K562 (cell line): ENCODE data around the gene IL4I1. TPM values are rescaled to one million over a fixed set of nuclear protein-coding genes. Genes with fewer than 3 reads are reported as not detected.

Experiments used
- CBFB ChIP-seq: sonication (generic); formaldehyde crosslinking; IDR thresholded peaks from 2 replicates; pipeline ENCODE4 v1.4.0; 2020; ENCODE audit warnings: mild to moderate bottlenecking, missing genetic modification reagents
- CBX5 ChIP-seq: IDR thresholded peaks from 2 replicates; pipeline ENCODE4 v1.6.1; 2014; ENCODE audit warnings: low read depth, borderline replicate concordance
- CEBPZ ChIP-seq: fragments of 150-350 bp; IDR thresholded peaks from 2 replicates; pipeline ENCODE4 v1.6.1; 2014; ENCODE audit warnings: low read depth, mild to moderate bottlenecking, low read length, borderline replicate concordance
- E4F1 ChIP-seq: fragments of 250-450 bp; sonication (Bioruptor Pico); IDR thresholded peaks from 2 replicates; pipeline ENCODE4 v1.5.0; 2021; ENCODE audit warnings: mild to moderate bottlenecking, borderline replicate concordance
- FOXM1 ChIP-seq, 2 experiments: fragments of 450-650 bp in 1 of 2; sonication (generic) in 1 of 2; formaldehyde crosslinking in 1 of 2; IDR thresholded peaks; 2 replicates each; pipeline versions ENCODE4 v1.6.1 to v1.9.0; 2017 to 2022; ENCODE audit warnings: low read depth in 2 of 2, mild to moderate bottlenecking in 2 of 2, missing genetic modification reagents in 1 of 2, moderate library complexity in 1 of 2
- KHSRP ChIP-seq: fragments of 450-650 bp; IDR thresholded peaks from 2 replicates; pipeline ENCODE4 v1.6.1; 2017
- KLF10 ChIP-seq: fragments of 250-450 bp; sonication (Bioruptor Pico); IDR thresholded peaks from 2 replicates; pipeline ENCODE4 v1.6.1; 2021; ENCODE audit warnings: matching md5 sums
- MLX ChIP-seq, 2 experiments: fragments of 450-650 bp in 1 of 2; sonication (generic) in 1 of 2; formaldehyde crosslinking; conservative IDR thresholded peaks; 2 replicates each; pipeline versions ENCODE4 v1.4.0 to v1.8.1; 2020 to 2022; ENCODE audit warnings: mild to moderate bottlenecking in 1 of 2, missing genetic modification reagents in 1 of 2
- MNT ChIP-seq, 2 experiments: fragments of 450-650 bp; conservative IDR thresholded peaks; 2 replicates each; pipeline ENCODE4 v1.6.1; 2017; ENCODE audit warnings: mild to moderate bottlenecking in 2 of 2, moderate library complexity in 2 of 2
- NFRKB ChIP-seq: fragments of 450-650 bp; IDR thresholded peaks from 2 replicates; pipeline ENCODE4 v1.6.1; 2016; ENCODE audit warnings: low read depth
- NRF1 ChIP-seq, 2 experiments: fragments of 450-650 bp; IDR thresholded peaks in 1 of 2; conservative IDR thresholded peaks in 1 of 2; 2 replicates each; pipeline ENCODE4 v1.6.1; 2014; ENCODE audit warnings: mild to moderate bottlenecking in 2 of 2
- YY1 ChIP-seq, 3 experiments: IDR thresholded peaks; 2 replicates each; pipeline ENCODE4 v1.6.1; 2011; ENCODE audit warnings: low read length in 2 of 3, mild to moderate bottlenecking in 2 of 3, moderate library complexity in 2 of 3, borderline replicate concordance in 1 of 3, control low read depth in 1 of 3, low read depth in 1 of 3; ENCODE audit not compliant: insufficient read depth in 3 of 3, insufficient replicate concordance in 2 of 3, control insufficient read depth in 1 of 3, insufficient read length in 1 of 3; ENCODE audit errors: extremely low read depth in 1 of 3
- ZNF354B ChIP-seq: fragments of 250-450 bp; sonication (Bioruptor Pico); IDR thresholded peaks from 2 replicates; pipeline ENCODE4 v1.4.0; 2020
- ZNF431 ChIP-seq: sonication (generic); formaldehyde crosslinking; IDR thresholded peaks from 2 replicates; pipeline ENCODE4 v1.8.0; 2022; ENCODE audit warnings: mild to moderate bottlenecking, missing genetic modification reagents
- ZNF584 ChIP-seq: fragments of 200-800 bp; sonication (Bioruptor generic); IDR thresholded peaks from 2 replicates; pipeline ENCODE4 v1.6.1; 2016; ENCODE audit warnings: low read depth, mild to moderate bottlenecking, missing genetic modification characterization, missing compliant biosample characterization
- ZSCAN32 ChIP-seq: fragments of 450-650 bp; formaldehyde crosslinking; IDR thresholded peaks from 2 replicates; pipeline ENCODE4 v1.4.0; 2020; ENCODE audit warnings: mild to moderate bottlenecking, moderate library complexity
- polyA plus RNA-seq, 8 experiments: library from polyadenylated mRNA; depleted of rRNA in 4 of 8; stranded (reverse) in 5 of 8; unstranded in 3 of 8; fragments of >200 nt; fragmentation: Nextera tagmentation in 2 of 8; fragmentation: Illumina TruSeq in 1 of 8; extraction: Ambion mirVana in 2 of 8; extraction: Trizol in 1 of 8; gene quantifications; 2 replicates each; pipeline versions ENCODE4 v1.2.1 to v1.2.3, GENCODE V29; 2011 to 2014; ENCODE audit warnings: inconsistent platforms in 1 of 8, missing spikeins in 1 of 8
- total RNA-seq, 7 experiments: library from RNA; depleted of rRNA in 6 of 7; stranded (reverse); fragments of >200 nt in 6 of 7; fragmentation: Illumina TruSeq in 2 of 7; extraction: Trizol in 2 of 7; gene quantifications; 2 replicates each; pipeline versions ENCODE4 v1.2.1 to v1.2.3, GENCODE V29; 2011 to 2021; ENCODE audit warnings: low replicate concordance in 1 of 7

IL4I1 gene
- total and polyA plus RNA-seq, 9 of the 15 experiments (the other 6 are each of a cell fraction or from before 2014, with no cell fraction given) = 0.06 to 0.95 (median 0.43) TPM; not detected in 2

GRCh38 chr19:49929611-49930482, 33.2 kb upstream of the IL4I1 start (continued):
- TF ChIP-seq MNT (conservative IDR thresholded peaks at IDR 0.05) (peak; percentile 85 to 92), KLF10 (no peak), FOXM1 (IDR thresholded peaks at IDR 0.05; ENCODE audit: low read depth) (no peak), FOXM1 (CRISPR knock-in tag; IDR thresholded peaks at IDR 0.05; ENCODE audit: low read depth) (peak; percentile 84; the same call in 1 of the 2 replicates), NRF1 (conservative IDR thresholded peaks at IDR 0.05 in 1 of 2, IDR thresholded peaks at IDR 0.05 in 1 of 2) (no peak), CBFB (CRISPR knock-in tag) (no peak), ZNF354B (CRISPR knock-in tag) (no peak), E4F1 (CRISPR knock-in tag) (peak; percentile 52; the same call in 1 of the 2 replicates), ZSCAN32 (0 out of 2 replicates have a peak, but pooled peaks have one; percentile 43), ZNF431 (CRISPR knock-in tag) (no peak), CBX5 (0 out of 2 replicates have a peak, but pooled peaks have one; percentile 4), NFRKB (no peak), CEBPZ (no peak), KHSRP (no peak), ZNF584 (CRISPR knock-in tag) (no peak), MLX (CRISPR knock-in tag; conservative IDR thresholded peaks at IDR 0.05) (0 out of 4 replicates have a peak, but pooled peaks of 1 of the 2 experiments have one; percentile 31), YY1 (IDR thresholded peaks at IDR 0.05; ENCODE audit: borderline replicate concordance in 1 of 3, control insufficient read depth in 1 of 3, extremely low read depth in 1 of 3, insufficient read depth in 3 of 3, insufficient read length in 1 of 3, insufficient replicate concordance in 2 of 3, low read depth in 1 of 3, low read length in 2 of 3) (peak in 1 of 3 experiments; percentile 24)
